GM23338 (cell line): ENCODE data around the gene MAP4K4. TPM values are rescaled to one million over a fixed set of nuclear protein-coding genes. Genes with fewer than 3 reads are reported as not detected.

Experiments used
- ATAC-seq: fragments of 200-7000 bp; cut with Tn5 transposase; 3 replicates; pipeline ENCODE4 v1.9.1; 2020
- DNase-seq: peaks from one replicate; pipeline ENCODE4 v3.0.0-alpha.2; 2015; ENCODE audit warnings: low spot score
- H2AFZ ChIP-seq: fragments of 200-600 bp; sonication (generic); 2 replicates; pipeline ENCODE4 v1.8.0; 2016; ENCODE audit warnings: antibody characterized with exemption, mild to moderate bottlenecking, moderate library complexity
- H3F3A ChIP-seq: fragments of 200-600 bp; sonication (generic); replicated peaks from 2 replicates; pipeline ENCODE4 v1.8.0; 2017; ENCODE audit warnings: antibody characterized with exemption, mixed run types, low read depth
- H3K27ac ChIP-seq: fragments of 200-600 bp; sonication (generic); 2 replicates; pipeline ENCODE4 v1.6.1; 2016; ENCODE audit warnings: low read depth
- H3K27me3 ChIP-seq: fragments of 200-600 bp; sonication (generic); 2 replicates; pipeline ENCODE4 v1.8.0; 2016; ENCODE audit warnings: mild to moderate bottlenecking, mixed run types, moderate library complexity; ENCODE audit not compliant: insufficient read depth
- H3K36me3 ChIP-seq: fragments of 200-600 bp; sonication (generic); 2 replicates; pipeline ENCODE4 v1.8.0; 2016; ENCODE audit warnings: mild to moderate bottlenecking; ENCODE audit not compliant: insufficient read depth
- H3K4me1 ChIP-seq: fragments of 200-600 bp; sonication (generic); 2 replicates; pipeline ENCODE4 v1.8.0; 2016; ENCODE audit warnings: mild to moderate bottlenecking, moderate library complexity; ENCODE audit not compliant: insufficient read depth
- H3K4me2 ChIP-seq: fragments of 200-600 bp; sonication (generic); 2 replicates; pipeline ENCODE4 v1.7.1; 2017; ENCODE audit warnings: mixed run types
- H3K4me3 ChIP-seq: fragments of 200-600 bp; sonication (generic); 2 replicates; pipeline ENCODE4 v1.6.1; 2016; ENCODE audit warnings: mixed run types
- H3K79me2 ChIP-seq: fragments of 200-600 bp; sonication (generic); replicated peaks from 2 replicates; pipeline ENCODE4 v1.8.0; 2017; ENCODE audit warnings: mild to moderate bottlenecking; ENCODE audit not compliant: insufficient read depth
- H3K9me2 ChIP-seq: fragments of 200-600 bp; sonication (generic); 2 replicates; pipeline ENCODE4 v1.8.0; 2017; ENCODE audit not compliant: insufficient read depth
- H4K20me1 ChIP-seq: fragments of 200-600 bp; sonication (generic); replicated peaks from 2 replicates; pipeline ENCODE4 v1.8.0; 2017; ENCODE audit warnings: mild to moderate bottlenecking; ENCODE audit not compliant: insufficient read depth
- H3K27ac Mint-ChIP-seq: 2 replicates; pipeline ENCODE4 v1.8.0; 2020; ENCODE audit warnings: inconsistent platforms, mild to moderate bottlenecking, moderate library complexity, mixed read lengths
- H3K27me3 Mint-ChIP-seq: 3 replicates; pipeline ENCODE4 v1.8.0; 2022; ENCODE audit warnings: low read depth, mild to moderate bottlenecking, moderate library complexity, mixed read lengths, inconsistent platforms; ENCODE audit not compliant: insufficient read depth, poor library complexity
- H3K36me3 Mint-ChIP-seq: 3 replicates; pipeline ENCODE4 v1.8.0; 2021; ENCODE audit warnings: low read depth, mild to moderate bottlenecking, inconsistent platforms, moderate library complexity, mixed read lengths
- H3K4me1 Mint-ChIP-seq: 3 replicates; pipeline ENCODE4 v1.8.0; 2020; ENCODE audit warnings: mild to moderate bottlenecking, inconsistent platforms, mixed read lengths
- H3K4me3 Mint-ChIP-seq: 3 replicates; pipeline ENCODE4 v1.8.0; 2021; ENCODE audit warnings: moderate library complexity, mild to moderate bottlenecking, inconsistent platforms, mixed read lengths
- H3K9me3 Mint-ChIP-seq: 3 replicates; pipeline ENCODE4 v1.8.0; 2020; ENCODE audit warnings: moderate library complexity, mild to moderate bottlenecking, inconsistent platforms, mixed read lengths
- CREB1 ChIP-seq: fragments of 250-450 bp; sonication (Bioruptor Pico); IDR thresholded peaks from 2 replicates; pipeline ENCODE4 v1.5.0; 2020; ENCODE audit warnings: low read depth, mild to moderate bottlenecking, moderate library complexity
- EZH2 ChIP-seq: fragments of 200-600 bp; sonication (generic); IDR thresholded peaks from one replicate; pipeline ENCODE4 v1.8.0; 2017; ENCODE audit warnings: antibody characterized with exemption, mild to moderate bottlenecking, low read depth; ENCODE audit not compliant: unreplicated experiment
- EZH2phosphoT487 ChIP-seq: fragments of 200-600 bp; sonication (generic); IDR thresholded peaks from one replicate; pipeline ENCODE4 v1.8.1; 2018; ENCODE audit warnings: antibody characterized with exemption; ENCODE audit not compliant: unreplicated experiment
- JUNB ChIP-seq: IDR thresholded peaks from one replicate; pipeline ENCODE4 v1.6.1; 2016; ENCODE audit warnings: antibody characterized with exemption; ENCODE audit not compliant: unreplicated experiment
- NANOG ChIP-seq: IDR thresholded peaks from 2 replicates; pipeline ENCODE4 v1.6.1; 2016; ENCODE audit warnings: antibody characterized with exemption, borderline replicate concordance
- POLR2AphosphoS5 ChIP-seq: IDR thresholded peaks from 2 replicates; pipeline ENCODE4 v1.6.1; 2016; ENCODE audit warnings: antibody characterized with exemption, low read depth
- REST ChIP-seq: IDR thresholded peaks from one replicate; pipeline ENCODE4 v1.6.1; 2018; ENCODE audit warnings: antibody characterized with exemption; ENCODE audit not compliant: unreplicated experiment
- STAT1 ChIP-seq: IDR thresholded peaks from one replicate; pipeline ENCODE4 v1.6.1; 2016; ENCODE audit warnings: antibody characterized with exemption; ENCODE audit not compliant: unreplicated experiment
- ZNF114 ChIP-seq: fragments of 250-450 bp; sonication (Bioruptor Pico); IDR thresholded peaks from 2 replicates; pipeline ENCODE4 v1.5.0; 2020; ENCODE audit warnings: mild to moderate bottlenecking, moderate library complexity
- ZNF331 ChIP-seq: fragments of 250-450 bp; sonication (Bioruptor Pico); IDR thresholded peaks from 2 replicates; pipeline ENCODE4 v1.5.0; 2020; ENCODE audit warnings: low read depth, mild to moderate bottlenecking, moderate library complexity
- polyA plus RNA-seq: library from polyadenylated mRNA; unstranded; fragments of >200 nt; fragmentation: Nextera tagmentation; extraction: Ambion mirVana; gene quantifications from 2 replicates; pipeline ENCODE4 v1.2.1, GENCODE V29; 2016
- total RNA-seq: library from RNA; depleted of rRNA; stranded (reverse); fragments of >200 nt; shearing (Covaris generic); gene quantifications from 2 replicates; pipeline ENCODE4 v1.2.3, GENCODE V29; 2014
- TF ChIP-seq, protein P1 (sequence below): IDR thresholded peaks from 2 replicates; pipeline ENCODE4 v1.6.1; 2016; ENCODE audit warnings: antibody characterized with exemption
- TF ChIP-seq, protein P2 (sequence below): fragments of 250-450 bp; sonication (Bioruptor Pico); IDR thresholded peaks from 2 replicates; pipeline ENCODE4 v1.5.0; 2020; ENCODE audit warnings: mild to moderate bottlenecking, moderate library complexity
- TF ChIP-seq, protein P3 (sequence below), 2 experiments: fragments of 200-600 bp in 1 of 2; sonication (generic) in 1 of 2; conservative IDR thresholded peaks; 2 replicates each; pipeline versions ENCODE4 v1.5.1 to v1.6.1; 2016 to 2017; ENCODE audit warnings: antibody characterized with exemption in 2 of 2, low read depth in 2 of 2, mild to moderate bottlenecking in 2 of 2, moderate library complexity in 1 of 2

Gene MAP4K4
- total and polyA plus RNA-seq, 2 experiments from 2014 or later, result 34.6 to 99.2 TPM

DNA sequence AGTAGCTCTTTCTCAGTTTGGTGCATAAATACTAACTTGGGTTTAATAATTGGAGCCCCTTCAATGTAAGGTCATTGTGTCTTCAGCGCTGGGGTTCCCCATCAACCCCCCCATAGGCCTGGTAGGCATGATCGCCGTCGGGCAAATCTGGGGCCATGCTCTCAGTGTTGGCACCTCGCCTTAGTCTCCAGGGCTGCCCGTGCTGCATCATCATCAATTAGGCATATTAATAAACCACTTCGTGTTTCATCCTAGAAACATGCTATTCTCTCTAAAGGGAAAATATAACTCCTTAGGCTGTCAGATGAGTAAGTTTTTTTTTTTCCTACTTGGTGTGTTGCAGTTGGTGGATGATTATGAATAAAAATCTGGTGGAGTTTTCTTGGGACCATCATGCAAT is 197.5 kb downstream of the MAP4K4 start:
- TF ChIP-seq ZNF114 (no peak), STAT1 (no peak), EZH2phosphoT487 (no peak), POLR2AphosphoS5 (no peak), EZH2 (no peak), ZNF331 (CRISPR knock-in tag) (no peak), JUNB (no peak), CREB1 (CRISPR knock-in tag) (no peak), NANOG (no peak), REST (no peak)
- TF ChIP-seq, protein P1, sequence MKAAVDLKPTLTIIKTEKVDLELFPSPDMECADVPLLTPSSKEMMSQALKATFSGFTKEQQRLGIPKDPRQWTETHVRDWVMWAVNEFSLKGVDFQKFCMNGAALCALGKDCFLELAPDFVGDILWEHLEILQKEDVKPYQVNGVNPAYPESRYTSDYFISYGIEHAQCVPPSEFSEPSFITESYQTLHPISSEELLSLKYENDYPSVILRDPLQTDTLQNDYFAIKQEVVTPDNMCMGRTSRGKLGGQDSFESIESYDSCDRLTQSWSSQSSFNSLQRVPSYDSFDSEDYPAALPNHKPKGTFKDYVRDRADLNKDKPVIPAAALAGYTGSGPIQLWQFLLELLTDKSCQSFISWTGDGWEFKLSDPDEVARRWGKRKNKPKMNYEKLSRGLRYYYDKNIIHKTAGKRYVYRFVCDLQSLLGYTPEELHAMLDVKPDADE, result no peak
- TF ChIP-seq, protein P2, sequence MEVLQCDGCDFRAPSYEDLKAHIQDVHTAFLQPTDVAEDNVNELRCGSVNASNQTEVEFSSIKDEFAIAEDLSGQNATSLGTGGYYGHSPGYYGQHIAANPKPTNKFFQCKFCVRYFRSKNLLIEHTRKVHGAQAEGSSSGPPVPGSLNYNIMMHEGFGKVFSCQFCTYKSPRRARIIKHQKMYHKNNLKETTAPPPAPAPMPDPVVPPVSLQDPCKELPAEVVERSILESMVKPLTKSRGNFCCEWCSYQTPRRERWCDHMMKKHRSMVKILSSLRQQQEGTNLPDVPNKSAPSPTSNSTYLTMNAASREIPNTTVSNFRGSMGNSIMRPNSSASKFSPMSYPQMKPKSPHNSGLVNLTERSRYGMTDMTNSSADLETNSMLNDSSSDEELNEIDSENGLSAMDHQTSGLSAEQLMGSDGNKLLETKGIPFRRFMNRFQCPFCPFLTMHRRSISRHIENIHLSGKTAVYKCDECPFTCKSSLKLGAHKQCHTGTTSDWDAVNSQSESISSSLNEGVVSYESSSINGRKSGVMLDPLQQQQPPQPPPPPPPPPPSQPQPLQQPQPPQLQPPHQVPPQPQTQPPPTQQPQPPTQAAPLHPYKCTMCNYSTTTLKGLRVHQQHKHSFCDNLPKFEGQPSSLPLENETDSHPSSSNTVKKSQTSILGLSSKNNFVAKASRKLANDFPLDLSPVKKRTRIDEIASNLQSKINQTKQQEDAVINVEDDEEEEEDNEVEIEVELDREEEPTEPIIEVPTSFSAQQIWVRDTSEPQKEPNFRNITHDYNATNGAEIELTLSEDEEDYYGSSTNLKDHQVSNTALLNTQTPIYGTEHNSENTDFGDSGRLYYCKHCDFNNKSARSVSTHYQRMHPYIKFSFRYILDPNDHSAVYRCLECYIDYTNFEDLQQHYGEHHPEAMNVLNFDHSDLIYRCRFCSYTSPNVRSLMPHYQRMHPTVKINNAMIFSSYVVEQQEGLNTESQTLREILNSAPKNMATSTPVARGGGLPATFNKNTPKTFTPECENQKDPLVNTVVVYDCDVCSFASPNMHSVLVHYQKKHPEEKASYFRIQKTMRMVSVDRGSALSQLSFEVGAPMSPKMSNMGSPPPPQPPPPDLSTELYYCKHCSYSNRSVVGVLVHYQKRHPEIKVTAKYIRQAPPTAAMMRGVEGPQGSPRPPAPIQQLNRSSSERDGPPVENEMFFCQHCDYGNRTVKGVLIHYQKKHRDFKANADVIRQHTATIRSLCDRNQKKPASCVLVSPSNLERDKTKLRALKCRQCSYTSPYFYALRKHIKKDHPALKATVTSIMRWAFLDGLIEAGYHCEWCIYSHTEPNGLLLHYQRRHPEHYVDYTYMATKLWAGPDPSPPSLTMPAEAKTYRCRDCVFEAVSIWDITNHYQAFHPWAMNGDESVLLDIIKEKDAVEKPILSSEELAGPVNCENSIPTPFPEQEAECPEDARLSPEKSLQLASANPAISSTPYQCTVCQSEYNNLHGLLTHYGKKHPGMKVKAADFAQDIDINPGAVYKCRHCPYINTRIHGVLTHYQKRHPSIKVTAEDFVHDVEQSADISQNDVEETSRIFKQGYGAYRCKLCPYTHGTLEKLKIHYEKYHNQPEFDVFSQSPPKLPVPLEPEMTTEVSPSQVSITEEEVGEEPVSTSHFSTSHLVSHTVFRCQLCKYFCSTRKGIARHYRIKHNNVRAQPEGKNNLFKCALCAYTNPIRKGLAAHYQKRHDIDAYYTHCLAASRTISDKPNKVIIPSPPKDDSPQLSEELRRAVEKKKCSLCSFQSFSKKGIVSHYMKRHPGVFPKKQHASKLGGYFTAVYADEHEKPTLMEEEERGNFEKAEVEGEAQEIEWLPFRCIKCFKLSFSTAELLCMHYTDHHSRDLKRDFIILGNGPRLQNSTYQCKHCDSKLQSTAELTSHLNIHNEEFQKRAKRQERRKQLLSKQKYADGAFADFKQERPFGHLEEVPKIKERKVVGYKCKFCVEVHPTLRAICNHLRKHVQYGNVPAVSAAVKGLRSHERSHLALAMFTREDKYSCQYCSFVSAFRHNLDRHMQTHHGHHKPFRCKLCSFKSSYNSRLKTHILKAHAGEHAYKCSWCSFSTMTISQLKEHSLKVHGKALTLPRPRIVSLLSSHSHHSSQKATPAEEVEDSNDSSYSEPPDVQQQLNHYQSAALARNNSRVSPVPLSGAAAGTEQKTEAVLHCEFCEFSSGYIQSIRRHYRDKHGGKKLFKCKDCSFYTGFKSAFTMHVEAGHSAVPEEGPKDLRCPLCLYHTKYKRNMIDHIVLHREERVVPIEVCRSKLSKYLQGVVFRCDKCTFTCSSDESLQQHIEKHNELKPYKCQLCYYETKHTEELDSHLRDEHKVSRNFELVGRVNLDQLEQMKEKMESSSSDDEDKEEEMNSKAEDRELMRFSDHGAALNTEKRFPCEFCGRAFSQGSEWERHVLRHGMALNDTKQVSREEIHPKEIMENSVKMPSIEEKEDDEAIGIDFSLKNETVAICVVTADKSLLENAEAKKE, result no peak
- TF ChIP-seq, protein P3, sequence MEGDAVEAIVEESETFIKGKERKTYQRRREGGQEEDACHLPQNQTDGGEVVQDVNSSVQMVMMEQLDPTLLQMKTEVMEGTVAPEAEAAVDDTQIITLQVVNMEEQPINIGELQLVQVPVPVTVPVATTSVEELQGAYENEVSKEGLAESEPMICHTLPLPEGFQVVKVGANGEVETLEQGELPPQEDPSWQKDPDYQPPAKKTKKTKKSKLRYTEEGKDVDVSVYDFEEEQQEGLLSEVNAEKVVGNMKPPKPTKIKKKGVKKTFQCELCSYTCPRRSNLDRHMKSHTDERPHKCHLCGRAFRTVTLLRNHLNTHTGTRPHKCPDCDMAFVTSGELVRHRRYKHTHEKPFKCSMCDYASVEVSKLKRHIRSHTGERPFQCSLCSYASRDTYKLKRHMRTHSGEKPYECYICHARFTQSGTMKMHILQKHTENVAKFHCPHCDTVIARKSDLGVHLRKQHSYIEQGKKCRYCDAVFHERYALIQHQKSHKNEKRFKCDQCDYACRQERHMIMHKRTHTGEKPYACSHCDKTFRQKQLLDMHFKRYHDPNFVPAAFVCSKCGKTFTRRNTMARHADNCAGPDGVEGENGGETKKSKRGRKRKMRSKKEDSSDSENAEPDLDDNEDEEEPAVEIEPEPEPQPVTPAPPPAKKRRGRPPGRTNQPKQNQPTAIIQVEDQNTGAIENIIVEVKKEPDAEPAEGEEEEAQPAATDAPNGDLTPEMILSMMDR (conservative IDR thresholded peaks at IDR 0.05; ENCODE audit: low read depth in 2 of 2), result no peak
- Histone ChIP-seq H3K27ac (no peak overlapping the region), H3K4me1 (peaks cover 29% of the 10 kb centered on the region), H3K36me3 (no peaks in the 10 kb centered on the region), H4K20me1 (no peaks in the 10 kb centered on the region), H3K79me2 (no peaks in the 10 kb centered on the region), H3K4me2 (peak overlapping the region; percentile 58; the same call in 1 of the 2 replicates), H3F3A (0 out of 2 replicates have a peak, but pooled peaks cover 10% of the 10 kb centered on the region), H3K4me3 (no peak overlapping the region), H3K9me2 (peaks cover 12% of the 10 kb centered on the region), H3K27me3 (no peaks in the 10 kb centered on the region), H2AFZ (no peak overlapping the region)
- DNase-seq (no peak), ATAC-seq (no peak)
- Mint-ChIP-seq H3K27ac (peak overlapping the region; percentile 84; the same call in 1 of the 2 replicates), H3K9me3 (peaks cover 2% of the 10 kb centered on the region; the same call in 1 of the 3 replicates), H3K27me3 (peaks cover 4% of the 10 kb centered on the region), H3K36me3 (peaks cover 59% of the 10 kb centered on the region), H3K4me3 (peak overlapping the region; percentile 23; the same call in 1 of the 3 replicates), H3K4me1 (peaks cover 45% of the 10 kb centered on the region)
